Endothelial cell of umbilical vein (primary cell): Measurements from ENCODE around the gene GADD45A. TPM values are rescaled to one million over a fixed set of nuclear protein-coding genes. Genes with fewer than 3 reads are reported as not detected.

Experiments
- BruUV-seq: library from RNA; stranded (reverse); fragments of 400-500 nt; replicated peaks from 2 replicates; lab custom pipeline; 2021; lab: Mats Ljungman, UMichigan
- CTCF ChIA-PET: fragments of 300-600, 350-600 bp; sonication (Branson Sonifier 250); formaldehyde crosslinking; loops from one replicate; lab custom pipeline; 2021; ENCODE audit warnings: antibody characterized with exemption, inconsistent platforms; lab: Charles Lee
- POLR2A ChIA-PET: fragments of 300-600, 350-600 bp; sonication (Branson Sonifier 250); formaldehyde crosslinking; loops from one replicate; lab custom pipeline; 2021; ENCODE audit warnings: antibody characterized with exemption, inconsistent platforms; lab: Charles Lee
- DNase-seq: peaks from one replicate; pipeline ENCODE4 v3.0.0-alpha.2; 2011; ENCODE audit warnings: low read depth, low spot score
- FAIRE-seq: peaks from 2 replicates; lab custom pipeline; 2011; peaks lifted over from hg19 to GRCh38; lab: Jason Lieb, UNC
- H2AFZ ChIP-seq: 2 replicates; pipeline ENCODE4 v1.6.0; 2012; ENCODE audit warnings: low read depth, low read length, control low read depth, inconsistent platforms
- H3K27ac ChIP-seq: 2 replicates; pipeline ENCODE4 v1.5.1; 2011; ENCODE audit warnings: low read depth, mild to moderate bottlenecking, control low read depth, low read length, moderate library complexity; ENCODE audit not compliant: insufficient read depth
- H3K27me3 ChIP-seq, 2 experiments: 2 replicates each; pipeline versions ENCODE4 v1.6.0 to v1.6.1; 2011; ENCODE audit warnings: low read length in 2 of 2, mixed read lengths in 1 of 2; ENCODE audit not compliant: control insufficient read depth in 2 of 2, insufficient read depth in 2 of 2
- H3K36me3 ChIP-seq, 2 experiments: 2 replicates in 1 of 2; 3 replicates in 1 of 2; pipeline ENCODE4 v1.5.1; 2011; ENCODE audit warnings: low read length in 2 of 2, mild to moderate bottlenecking in 1 of 2, moderate library complexity in 1 of 2; ENCODE audit not compliant: control insufficient read depth in 2 of 2, insufficient read depth in 2 of 2; ENCODE audit errors: extremely low read depth in 1 of 2
- H3K4me1 ChIP-seq: 3 replicates; pipeline ENCODE4 v1.5.1; 2011; ENCODE audit warnings: mild to moderate bottlenecking, low read length; ENCODE audit not compliant: control insufficient read depth, insufficient read depth; ENCODE audit errors: extremely low read depth
- H3K4me2 ChIP-seq: 2 replicates; pipeline ENCODE4 v1.6.1; 2011; ENCODE audit warnings: low read length, control low read depth, mixed read lengths; ENCODE audit not compliant: insufficient read depth
- H3K4me3 ChIP-seq, 3 experiments: fragments of 200-600 bp in 1 of 3; sonication (generic), shearing (Covaris generic) in 1 of 3; replicated peaks in 1 of 3; 2 replicates each; pipeline ENCODE4 v1.5.1; 2011 to 2016; ENCODE audit warnings: control low read depth in 3 of 3, low read length in 3 of 3, mild to moderate bottlenecking in 2 of 3, inconsistent platforms in 1 of 3, low read depth in 1 of 3, moderate library complexity in 1 of 3; ENCODE audit not compliant: insufficient read depth in 1 of 3
- H3K79me2 ChIP-seq: 2 replicates; pipeline ENCODE4 v1.6.0; 2012; ENCODE audit warnings: low read length, inconsistent platforms; ENCODE audit not compliant: control insufficient read depth, insufficient read depth
- H3K9ac ChIP-seq: replicated peaks from 2 replicates; pipeline ENCODE3; 2011; ENCODE audit warnings: low read length, control low read depth; ENCODE audit not compliant: insufficient read depth; ENCODE audit errors: extremely low read depth
- H3K9me1 ChIP-seq: replicated peaks from 3 replicates; pipeline ENCODE4 v1.6.0; 2011; ENCODE audit warnings: mild to moderate bottlenecking, low read length; ENCODE audit not compliant: control insufficient read depth, insufficient read depth; ENCODE audit errors: extremely low read depth
- H3K9me3 ChIP-seq: replicated peaks from 2 replicates; pipeline ENCODE4 v1.5.1; 2012; ENCODE audit warnings: low read length, inconsistent platforms; ENCODE audit not compliant: control insufficient read depth, insufficient read depth
- H4K20me1 ChIP-seq: replicated peaks from 2 replicates; pipeline ENCODE3; 2011; ENCODE audit warnings: mild to moderate bottlenecking, low read length; ENCODE audit not compliant: control insufficient read depth, insufficient read depth; ENCODE audit errors: extremely low read depth
- CTCF ChIP-seq, 2 donors: IDR thresholded peaks; 1 replicate in 1 of 2; 2 replicates in 1 of 2; pipeline ENCODE4 v1.5.1; 2011; ENCODE audit warnings: low read length in 2 of 2, mild to moderate bottlenecking in 2 of 2, moderate library complexity in 2 of 2, control low read depth in 1 of 2, inconsistent platforms in 1 of 2, low read depth in 1 of 2; ENCODE audit not compliant: insufficient read depth in 1 of 2; ENCODE audit errors: extremely low read depth in 1 of 2
- EZH2 ChIP-seq: IDR thresholded peaks from 2 replicates; pipeline ENCODE4 v1.6.1; 2012; ENCODE audit warnings: borderline replicate concordance, low read depth, mild to moderate bottlenecking, moderate library complexity, low read length, inconsistent platforms; ENCODE audit not compliant: severe bottlenecking
- FOS ChIP-seq: IDR thresholded peaks from 2 replicates; pipeline ENCODE4 v1.6.1; 2011; ENCODE audit warnings: mild to moderate bottlenecking, low read length, moderate library complexity, borderline replicate concordance; ENCODE audit not compliant: insufficient read depth
- GATA2 ChIP-seq: IDR thresholded peaks from 2 replicates; pipeline ENCODE4 v1.7.0; 2011; ENCODE audit warnings: low read depth, mild to moderate bottlenecking, moderate library complexity, mixed read lengths, low read length; ENCODE audit not compliant: insufficient read length, insufficient read depth
- JUN ChIP-seq: IDR thresholded peaks from 2 replicates; pipeline ENCODE4 v1.6.1; 2011; ENCODE audit warnings: borderline replicate concordance, low read depth; ENCODE audit not compliant: insufficient read length, insufficient read depth
- MYC ChIP-seq: IDR thresholded peaks from one replicate; pipeline ENCODE4 v1.6.1; 2011; ENCODE audit warnings: mild to moderate bottlenecking, low read depth, low read length
- POLR2A ChIP-seq: IDR thresholded peaks from 2 replicates; pipeline ENCODE4 v1.6.1; 2012; ENCODE audit warnings: low read depth, mild to moderate bottlenecking, control low read depth, low read length
- POLR2AphosphoS5 ChIP-seq: IDR thresholded peaks from 2 replicates; pipeline ENCODE4 v1.6.1; 2012; ENCODE audit warnings: low read depth, mild to moderate bottlenecking, control low read depth, low read length, moderate library complexity; ENCODE audit not compliant: insufficient read depth
- dilution Hi-C: fragments of 300-500 bp; cut with MboI; formaldehyde crosslinking; loops from one replicate; pipeline ENCODE4 v1.15.0; 2019; ENCODE audit warnings: low sequenced_read_pairs; ENCODE audit not compliant: extremely low pct_ligation_motif_present
- intact Hi-C: fragments of 100-400 bp; cut with micrococcal nuclease; formaldehyde crosslinking; loops from one replicate; pipeline ENCODE4 v1.10.0; 2022
- polyA plus RNA-seq, 4 experiments: library from polyadenylated mRNA; depleted of rRNA in 3 of 4; stranded (reverse) in 3 of 4; unstranded in 1 of 4; fragments of >200 nt; gene quantifications; 2 replicates each; pipeline versions ENCODE4 v1.2.1 to v1.2.3, GENCODE V29; 2011 to 2012; ENCODE audit warnings: missing spikeins in 1 of 4
- total RNA-seq: library from RNA; stranded (reverse); gene quantifications from 2 replicates; pipeline ENCODE4 v1.2.3, GENCODE V29; 2021
- TF ChIP-seq, protein P1 (sequence below): IDR thresholded peaks from 2 replicates; pipeline ENCODE4 v1.6.1; 2011; ENCODE audit not compliant: insufficient read depth, insufficient read length

The GADD45A gene
- total and polyA plus RNA-seq, 2 donors (not counting 3 experiments of a cell fraction or from before 2014, with no cell fraction given), result 77.4 to 87.6 TPM

- no peaks in the 10 kb centered on the region for H4K20me1 ChIP-seq
- no peak overlapping the region for H2AFZ ChIP-seq
- DNase-seq, result no peak
- ChIA-PET POLR2A (no interaction called here), CTCF (no interaction called here)
- H3K9me3 ChIP-seq, result no peaks in the 10 kb centered on the region
- peaks cover 9% of the 10 kb centered on the region for H3K4me1 ChIP-seq
- intact Hi-C loops (no loop called here), dilution Hi-C loops (no loop called here)
- TF ChIP-seq, protein P1, sequence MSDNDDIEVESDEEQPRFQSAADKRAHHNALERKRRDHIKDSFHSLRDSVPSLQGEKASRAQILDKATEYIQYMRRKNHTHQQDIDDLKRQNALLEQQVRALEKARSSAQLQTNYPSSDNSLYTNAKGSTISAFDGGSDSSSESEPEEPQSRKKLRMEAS, result no peak
- no peak for TF ChIP-seq JUN
- TF ChIP-seq POLR2AphosphoS5, result no peak
- no peak for TF ChIP-seq MYC
- TF ChIP-seq EZH2, result no peak
- no peak for TF ChIP-seq POLR2A
- TF ChIP-seq FOS, result no peak
- no peak for TF ChIP-seq GATA2
- no peak for TF ChIP-seq CTCF (IDR thresholded peaks at IDR 0.05; ENCODE audit: extremely low read depth in 1 of 2, insufficient read depth in 1 of 2, low read depth in 1 of 2, low read length in 2 of 2)
- no peak overlapping the region for H3K4me3 ChIP-seq
- H3K27ac ChIP-seq, result no peak overlapping the region
- H3K36me3 ChIP-seq, result no peaks in the 10 kb centered on the region
- H3K9me1 ChIP-seq, result no peaks in the 10 kb centered on the region
- no peak overlapping the region for H3K9ac ChIP-seq
- no peak overlapping the region for H3K4me2 ChIP-seq
- no peaks in the 10 kb centered on the region for H3K79me2 ChIP-seq
- H3K27me3 ChIP-seq, result no peaks in the 10 kb centered on the region
- no TSS peak for BruUV-seq
- FAIRE-seq, result no peak
These were observed 16.3 kb upstream of the GADD45A start for GRCh38 chr1:67668660-67669059.
